ENCODE results near the gene DCAF7. TPM values are rescaled to one million over a fixed set of nuclear protein-coding genes. Genes with fewer than 3 reads are reported as not detected.
A peak's percentile ranks its signal among the peaks of the same experiment; 100 is the strongest.

DCAF7 gene
- total RNA-seq, 6 donors from 2014 or later, result 26.0 to 86.3 (median 42.3) TPM

GRCh38 chr17:63524051-63524450 is 26.2 kb upstream of the DCAF7 start:
- peaks cover 5 to 11% (median 7%) of the 10 kb centered on the region in 4 donors for H3K4me1 ChIP-seq
- no peak overlapping the region for H3K27ac ChIP-seq
- no peaks in the 10 kb centered on the region for H3K9me3 ChIP-seq
- H3K27me3 ChIP-seq, result no peaks in the 10 kb centered on the region
- DNase-seq, result no peak
- ATAC-seq (ENCODE audit: low FRiP score in 2 of 2), result no peak
- WGBS, 2 donors, result 91 to 93% methylated on average over 13 to 14 of the region's 14 CpGs
- no peaks in the 10 kb centered on the region for H3K36me3 ChIP-seq
- TF ChIP-seq CTCF (IDR thresholded peaks at IDR 0.05) (no peak), EP300 (IDR thresholded peaks at IDR 0.05) (no peak), POLR2A (IDR thresholded peaks at IDR 0.05) (no peak), POLR2AphosphoS5 (IDR thresholded peaks at IDR 0.05) (no peak)
- no peak overlapping the region for H3K4me3 ChIP-seq

- TF ChIP-seq POLR2A (IDR thresholded peaks at IDR 0.05) (no peak), POLR2AphosphoS5 (IDR thresholded peaks at IDR 0.05) (no peak), CTCF (IDR thresholded peaks at IDR 0.05) (no peak), EP300 (IDR thresholded peaks at IDR 0.05) (no peak)
These were observed 24.9 kb upstream of the DCAF7 start for GRCh38 chr17:63525190-63525946.

GRCh38 chr17:63526861-63527260 is 23.4 kb upstream of the DCAF7 start:
- ATAC-seq (ENCODE audit: low FRiP score in 2 of 2), result no peak
- Histone ChIP-seq H3K4me3 (no peak overlapping the region), H3K27ac (no peak overlapping the region), H3K36me3 (no peaks in the 10 kb centered on the region), H3K4me1 (peaks cover 5 to 11% (median 7%) of the 10 kb centered on the region in 4 donors), H3K27me3 (no peaks in the 10 kb centered on the region), H3K9me3 (no peaks in the 10 kb centered on the region)
- peak in 1 of 2 donors; percentile 44 for DNase-seq
- no peak for TF ChIP-seq CTCF (IDR thresholded peaks at IDR 0.05)
- no peak for TF ChIP-seq EP300 (IDR thresholded peaks at IDR 0.05)
- no peak for TF ChIP-seq POLR2AphosphoS5 (IDR thresholded peaks at IDR 0.05)
- no peak for TF ChIP-seq POLR2A (IDR thresholded peaks at IDR 0.05)
- whole genome bisulfite sequencing, 2 donors, result 67 to 89% methylated on average over 2 to 5 of the region's 5 CpGs

More at GRCh38 chr17:63525190-63525946, 24.9 kb upstream of the DCAF7 start:
- Histone ChIP-seq H3K9me3 (no peaks in the 10 kb centered on the region), H3K4me3 (no peak overlapping the region), H3K27ac (no peak overlapping the region), H3K4me1 (peaks cover 5 to 11% (median 7%) of the 10 kb centered on the region in 4 donors), H3K27me3 (no peaks in the 10 kb centered on the region), H3K36me3 (no peaks in the 10 kb centered on the region)
- DNase-seq (no peak), ATAC-seq (ENCODE audit: low FRiP score in 2 of 2) (no peak)
- WGBS, 2 donors, result 53 to 59% methylated on average over 5 to 6 of the region's 6 CpGs

- no peaks in the 10 kb centered on the region for H3K27me3 ChIP-seq
- no peaks in the 10 kb centered on the region for H3K36me3 ChIP-seq
- H3K4me1 ChIP-seq, result peaks cover 1 to 6% (median 4%) of the 10 kb centered on the region in 4 donors
- no peak overlapping the region for H3K27ac ChIP-seq
- TF ChIP-seq POLR2A (IDR thresholded peaks at IDR 0.05), result no peak
- no peak for TF ChIP-seq EP300 (IDR thresholded peaks at IDR 0.05)
- no peak for TF ChIP-seq POLR2AphosphoS5 (IDR thresholded peaks at IDR 0.05)
- no peak for TF ChIP-seq CTCF (IDR thresholded peaks at IDR 0.05)
- ATAC-seq (ENCODE audit: low FRiP score in 2 of 2) (no peak), DNase-seq (peak in 1 of 2 donors; percentile 45)
- no peak overlapping the region for H3K4me3 ChIP-seq
- WGBS, 2 donors, result 91 to 96% methylated on average over 7 to 9 of the region's 9 CpGs
- H3K9me3 ChIP-seq, result no peaks in the 10 kb centered on the region
These were observed 22.1 kb upstream of the DCAF7 start for GRCh38 chr17:63528183-63528582.
